SK-N-SH (cell line): Measurements from ENCODE around the gene CFAP57. TPM values are rescaled to one million over a fixed set of nuclear protein-coding genes. Genes with fewer than 3 reads are reported as not detected.

ENCODE experiments used
- CTCF ChIA-PET: fragments of 300-600, 350-600 bp; formaldehyde crosslinking; extraction: SDS; loops from one replicate; lab custom pipeline; 2021; lab: Yijun Ruan, JAX
- POLR2A ChIA-PET: fragments of 350-600 bp; sonication (Branson Sonifier 250); formaldehyde crosslinking; extraction: SDS; loops from one replicate; lab custom pipeline; 2020; ENCODE audit warnings: antibody characterized with exemption, inconsistent platforms; lab: Yijun Ruan, JAX
- DNase-seq: peaks from one replicate; pipeline ENCODE4 v3.0.0; 2012
- H2AFZ ChIP-seq: fragments of 200-600 bp; sonication (generic); 2 replicates; pipeline ENCODE4 v1.8.1; 2016; ENCODE audit warnings: antibody characterized with exemption, mild to moderate bottlenecking, low read depth
- H3F3A ChIP-seq: fragments of 200-600 bp; sonication (generic); replicated peaks from 2 replicates; pipeline ENCODE3; 2016; ENCODE audit warnings: antibody characterized with exemption, mild to moderate bottlenecking; ENCODE audit not compliant: insufficient read depth
- H3K27ac ChIP-seq, 2 experiments: fragments of 200-500 bp in 1 of 2; fragments of 200-600 bp in 1 of 2; sonication (Bioruptor generic) in 1 of 2; sonication (generic), shearing (Covaris generic) in 1 of 2; 2 replicates each; pipeline versions ENCODE4 v1.5.1 to v1.6.1; 2014 to 2016; ENCODE audit warnings: low read depth in 2 of 2, inconsistent platforms in 1 of 2, low read length in 1 of 2, mild to moderate bottlenecking in 1 of 2, mixed read lengths in 1 of 2
- H3K27me3 ChIP-seq: fragments of 200-600 bp; sonication (generic), shearing (Covaris generic); 2 replicates; pipeline ENCODE4 v1.6.1; 2016; ENCODE audit warnings: mixed run types; ENCODE audit not compliant: insufficient read depth
- H3K36me3 ChIP-seq, 2 experiments: fragments of 200-500 bp in 1 of 2; fragments of 200-600 bp in 1 of 2; sonication (Bioruptor generic) in 1 of 2; sonication (generic) in 1 of 2; replicated peaks in 1 of 2; 2 replicates each; pipeline versions ENCODE3 to v1.5.1; 2014 to 2016; ENCODE audit warnings: low read length in 1 of 2, mild to moderate bottlenecking in 1 of 2; ENCODE audit not compliant: insufficient read depth in 2 of 2, control insufficient read depth in 1 of 2
- H3K4me1 ChIP-seq, 2 experiments: fragments of 200-500 bp in 1 of 2; fragments of 200-600 bp in 1 of 2; sonication (Bioruptor generic) in 1 of 2; sonication (generic), shearing (Covaris generic) in 1 of 2; 2 replicates each; pipeline versions ENCODE4 v1.5.1 to v1.6.1; 2014 to 2016; ENCODE audit warnings: low read depth in 1 of 2, low read length in 1 of 2, mixed run types in 1 of 2; ENCODE audit not compliant: insufficient read depth in 2 of 2, control insufficient read depth in 1 of 2
- H3K4me2 ChIP-seq: fragments of 200-600 bp; sonication (generic), shearing (Covaris generic); 2 replicates; pipeline ENCODE4 v1.6.1; 2017; ENCODE audit warnings: mixed run types
- H3K4me3 ChIP-seq, 2 experiments: fragments of 200-500 bp in 1 of 2; fragments of 200-600 bp in 1 of 2; sonication (Bioruptor generic) in 1 of 2; sonication (generic), shearing (Covaris generic) in 1 of 2; 2 replicates each; pipeline versions ENCODE4 v1.5.1 to v1.8.1; 2014 to 2016; ENCODE audit warnings: low read depth in 2 of 2, inconsistent platforms in 1 of 2, low read length in 1 of 2, mild to moderate bottlenecking in 1 of 2, mixed read lengths in 1 of 2, moderate library complexity in 1 of 2
- H3K79me2 ChIP-seq: fragments of 200-600 bp; sonication (generic); 2 replicates; pipeline ENCODE4 v1.8.1; 2017; ENCODE audit warnings: mild to moderate bottlenecking; ENCODE audit not compliant: insufficient read depth
- H3K9ac ChIP-seq: fragments of 200-600 bp; sonication (generic); 2 replicates; pipeline ENCODE4 v1.6.1; 2017; ENCODE audit warnings: mixed run types
- H3K9me2 ChIP-seq: fragments of 200-600 bp; sonication (generic); 2 replicates; pipeline ENCODE4 v1.6.1; 2017; ENCODE audit warnings: mixed run types
- H3K9me3 ChIP-seq: fragments of 200-600 bp; sonication (generic); 2 replicates; pipeline ENCODE4 v1.6.1; 2017; ENCODE audit warnings: mixed run types, mild to moderate bottlenecking, moderate library complexity
- H4K20me1 ChIP-seq: fragments of 200-600 bp; sonication (generic); 2 replicates; pipeline ENCODE4 v1.6.1; 2017; ENCODE audit warnings: mild to moderate bottlenecking, mixed run types; ENCODE audit not compliant: insufficient read depth
- CTCF ChIP-seq: fragments of 200-600 bp; sonication (generic); IDR thresholded peaks from 2 replicates; pipeline ENCODE4 v1.6.1; 2017; ENCODE audit warnings: antibody characterized with exemption, mild to moderate bottlenecking, moderate library complexity
- IRF3 ChIP-seq: fragments of 150-350 bp; IDR thresholded peaks from 2 replicates; pipeline ENCODE4 v1.6.1; 2016; ENCODE audit warnings: mild to moderate bottlenecking, low read depth, low read length
- NFIC ChIP-seq: IDR thresholded peaks from 2 replicates; pipeline ENCODE4 v1.4.0; 2012; ENCODE audit warnings: borderline replicate concordance
- NRF1 ChIP-seq: IDR thresholded peaks from 2 replicates; pipeline ENCODE4 v1.6.1; 2012; ENCODE audit warnings: low read depth, mild to moderate bottlenecking, low read length
- PBX3 ChIP-seq: IDR thresholded peaks from 2 replicates; pipeline ENCODE4; 2012
- POLR2AphosphoS5 ChIP-seq: IDR thresholded peaks from 2 replicates; pipeline ENCODE4 v1.6.1; 2012; ENCODE audit warnings: low read depth, low read length
- RAD21 ChIP-seq: IDR thresholded peaks from 2 replicates; pipeline ENCODE4 v1.6.1; 2012; ENCODE audit warnings: mild to moderate bottlenecking, low read length
- REST ChIP-seq: IDR thresholded peaks from 2 replicates; pipeline ENCODE4 v1.6.1; 2012; ENCODE audit warnings: mild to moderate bottlenecking, low read depth, low read length, moderate library complexity
- TCF12 ChIP-seq: IDR thresholded peaks from 2 replicates; pipeline ENCODE4 v1.4.0; 2012
- USF1 ChIP-seq: IDR thresholded peaks from 2 replicates; pipeline ENCODE4 v1.4.0; 2012; ENCODE audit warnings: low read depth, borderline replicate concordance
- YY1 ChIP-seq: IDR thresholded peaks from 2 replicates; pipeline ENCODE4 v1.4.0; 2012; ENCODE audit warnings: low read depth, mild to moderate bottlenecking
- WGBS: methylation state at CpG from one replicate; pipeline ENCODE4 v1.1.6; 2017; ENCODE audit warnings: low lambda C conversion rate; 5-methylcytosine and 5-hydroxymethylcytosine counted together
- polyA plus RNA-seq, 3 experiments: library from polyadenylated mRNA; depleted of rRNA; stranded (reverse); fragments of >200 nt; gene quantifications; 2 replicates each; pipeline ENCODE4 v1.2.3, GENCODE V29; 2012

The CFAP57 gene
- polyA plus RNA-seq, 1 of the 3 experiments (the other 2 are of a cell fraction): 0.36 TPM

- H3K27me3 ChIP-seq: peaks cover 24% of the 10 kb centered on the region; the same call in 1 of the 2 replicates
- 27% methylated on average over 9 of the region's 10 CpGs for WGBS
- no peak overlapping the region for H3K9ac ChIP-seq
- POLR2A ChIA-PET: no interaction called here
- H3K27ac ChIP-seq: no peak overlapping the region
- no peak overlapping the region for H3K4me2 ChIP-seq
- no peaks in the 10 kb centered on the region for H3F3A ChIP-seq
- H3K79me2 ChIP-seq: no peaks in the 10 kb centered on the region
- H2AFZ ChIP-seq: no peak overlapping the region
- no peaks in the 10 kb centered on the region for H3K4me1 ChIP-seq
- CTCF ChIA-PET: no interaction called here
- H3K4me3 ChIP-seq: no peak overlapping the region
- no peaks in the 10 kb centered on the region for H3K9me3 ChIP-seq
- H3K9me2 ChIP-seq: no peaks in the 10 kb centered on the region
- no peak for DNase-seq
- TF ChIP-seq POLR2AphosphoS5 (no peak), REST (no peak), CTCF (no peak), TCF12 (no peak), NFIC (no peak), YY1 (no peak), IRF3 (no peak), USF1 (no peak), PBX3 (no peak), NRF1 (no peak), RAD21 (no peak)
- H4K20me1 ChIP-seq: no peaks in the 10 kb centered on the region
- H3K36me3 ChIP-seq: no peaks in the 10 kb centered on the region
Observed at GRCh38 chr1:43255438-43256210, 83.5 kb downstream of the CFAP57 start.
